HFFc6 (cell line): ENCODE data around the gene ZNF276. TPM values are rescaled to one million over a fixed set of nuclear protein-coding genes. Genes with fewer than 3 reads are reported as not detected.

Experiments
- DNase-seq: peaks from one replicate; pipeline ENCODE4 v3.0.0-alpha.2; 2018
- H3K27ac Mint-ChIP-seq: 2 replicates; pipeline ENCODE4 v1.8.0; 2020; ENCODE audit warnings: mild to moderate bottlenecking, mixed read lengths
- H3K27me3 Mint-ChIP-seq: 2 replicates; pipeline ENCODE4 v1.8.0; 2021; ENCODE audit warnings: mild to moderate bottlenecking, moderate library complexity, mixed read lengths; ENCODE audit not compliant: insufficient read depth
- H3K36me3 Mint-ChIP-seq: 2 replicates; pipeline ENCODE4 v1.8.0; 2021; ENCODE audit warnings: low read depth, mixed read lengths
- H3K4me1 Mint-ChIP-seq: 2 replicates; pipeline ENCODE4 v1.8.0; 2020; ENCODE audit warnings: low read depth, mixed read lengths
- H3K4me3 Mint-ChIP-seq: 2 replicates; pipeline ENCODE4 v1.8.0; 2020; ENCODE audit warnings: mild to moderate bottlenecking, moderate library complexity, mixed read lengths
- H3K9me3 Mint-ChIP-seq: 2 replicates; pipeline ENCODE4 v1.8.0; 2020; ENCODE audit warnings: mild to moderate bottlenecking, mixed read lengths
- CTCF ChIP-seq: fragments of 200-600 bp; sonication (generic); IDR thresholded peaks from 2 replicates; pipeline ENCODE4 v1.5.0; 2021; ENCODE audit warnings: antibody characterized with exemption, mild to moderate bottlenecking
- total RNA-seq, 6 experiments: library from RNA; stranded (reverse); fragmentation: NEBNext Ultra II Directional; extraction: Animal tissue kit (Norgen Biotek cat#: 25700); gene quantifications; 2 replicates in 1 of 6; 3 replicates in 5 of 6; pipeline ENCODE4 v1.2.3, GENCODE V29; 2021

ZNF276 gene
- total RNA-seq, 6 experiments from 2014 or later: 7.8 to 16.7 (median 9.7) TPM

- H3K36me3 Mint-ChIP-seq: peaks cover 17% of the 10 kb centered on the region
- H3K27ac Mint-ChIP-seq: no peak overlapping the region
- no peak overlapping the region for H3K4me3 Mint-ChIP-seq
- H3K9me3 Mint-ChIP-seq: no peaks in the 10 kb centered on the region
- no peak for TF ChIP-seq CTCF
- H3K4me1 Mint-ChIP-seq: no peaks in the 10 kb centered on the region
- peaks cover 4% of the 10 kb centered on the region for H3K27me3 Mint-ChIP-seq
- no peak for DNase-seq
Observed at GRCh38 chr16:89737341-89738071, 16.2 kb downstream of the ZNF276 start.

- Mint-ChIP-seq H3K4me3 (no peak overlapping the region), H3K9me3 (no peaks in the 10 kb centered on the region), H3K4me1 (no peaks in the 10 kb centered on the region), H3K36me3 (peaks cover 17% of the 10 kb centered on the region), H3K27me3 (peaks cover 4% of the 10 kb centered on the region), H3K27ac (no peak overlapping the region)
- no peak for DNase-seq
- no peak for TF ChIP-seq CTCF
Observed at GRCh38 chr16:89738072-89738377, 16.7 kb downstream of the ZNF276 start.

- Mint-ChIP-seq H3K9me3 (no peaks in the 10 kb centered on the region), H3K4me3 (no peak overlapping the region), H3K4me1 (no peaks in the 10 kb centered on the region), H3K27me3 (peaks cover 4% of the 10 kb centered on the region), H3K36me3 (peaks cover 16% of the 10 kb centered on the region), H3K27ac (no peak overlapping the region)
- DNase-seq: no peak
- no peak for TF ChIP-seq CTCF
Observed at GRCh38 chr16:89738538-89739317, 17.4 kb downstream of the ZNF276 start.

- TF ChIP-seq CTCF: no peak
- Mint-ChIP-seq H3K36me3 (peaks cover 12% of the 10 kb centered on the region), H3K4me1 (no peaks in the 10 kb centered on the region), H3K4me3 (no peak overlapping the region), H3K27me3 (peaks cover 4% of the 10 kb centered on the region), H3K9me3 (no peaks in the 10 kb centered on the region), H3K27ac (no peak overlapping the region)
- no peak for DNase-seq
Observed at GRCh38 chr16:89739383-89739782, 18.0 kb downstream of the ZNF276 start.

- no peaks in the 10 kb centered on the region for H3K36me3 Mint-ChIP-seq
Observed at GRCh38 chr16:89741342-89742014, 20.1 kb downstream of the ZNF276 start.

More at GRCh38 chr16:89741342-89742014, 20.1 kb downstream of the ZNF276 start:
- Mint-ChIP-seq H3K9me3 (no peaks in the 10 kb centered on the region), H3K27me3 (peaks cover 6% of the 10 kb centered on the region), H3K27ac (no peak overlapping the region), H3K4me3 (no peak overlapping the region), H3K4me1 (no peaks in the 10 kb centered on the region)
- no peak for TF ChIP-seq CTCF
- DNase-seq: no peak
